ENCODE measurements around the gene NFKB2.

- TF ChIP-seq SCRT1 (tag by site-specific recombination; IDR thresholded peaks at IDR 0.05; ENCODE audit: borderline replicate concordance) (no peak), ZBTB21 (tag by site-specific recombination; IDR thresholded peaks at IDR 0.05) (no peak), CTCF (tag by site-specific recombination; IDR thresholded peaks at IDR 0.05) (no peak), ZBTB8A (tag by site-specific recombination; IDR thresholded peaks at IDR 0.05) (no peak), ZNF549 (tag by site-specific recombination; IDR thresholded peaks at IDR 0.05) (no peak), ZNF155 (tag by site-specific recombination; IDR thresholded peaks at IDR 0.05) (no peak), ZNF423 (tag by site-specific recombination; IDR thresholded peaks at IDR 0.05) (no peak), KLF1 (tag by site-specific recombination; IDR thresholded peaks at IDR 0.05) (no peak), ZNF335 (tag by site-specific recombination; conservative IDR thresholded peaks at IDR 0.05) (no peak), SALL2 (tag by site-specific recombination; IDR thresholded peaks at IDR 0.05; ENCODE audit: borderline replicate concordance) (no peak)
- TF ChIP-seq, protein P1, sequence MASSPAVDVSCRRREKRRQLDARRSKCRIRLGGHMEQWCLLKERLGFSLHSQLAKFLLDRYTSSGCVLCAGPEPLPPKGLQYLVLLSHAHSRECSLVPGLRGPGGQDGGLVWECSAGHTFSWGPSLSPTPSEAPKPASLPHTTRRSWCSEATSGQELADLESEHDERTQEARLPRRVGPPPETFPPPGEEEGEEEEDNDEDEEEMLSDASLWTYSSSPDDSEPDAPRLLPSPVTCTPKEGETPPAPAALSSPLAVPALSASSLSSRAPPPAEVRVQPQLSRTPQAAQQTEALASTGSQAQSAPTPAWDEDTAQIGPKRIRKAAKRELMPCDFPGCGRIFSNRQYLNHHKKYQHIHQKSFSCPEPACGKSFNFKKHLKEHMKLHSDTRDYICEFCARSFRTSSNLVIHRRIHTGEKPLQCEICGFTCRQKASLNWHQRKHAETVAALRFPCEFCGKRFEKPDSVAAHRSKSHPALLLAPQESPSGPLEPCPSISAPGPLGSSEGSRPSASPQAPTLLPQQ (tag by site-specific recombination; IDR thresholded peaks at IDR 0.05): no peak
These were observed 12.6 kb upstream of the NFKB2 start for GRCh38 chr10:102382871-102383270.
